Measurements from ENCODE around the gene GPC4.
A peak's percentile ranks its signal among the peaks of the same experiment; 100 is the strongest.
"Not testable (repeated sequence)": the region's sequence is repeated elsewhere in the genome, so short reads cannot be mapped to it uniquely, and the experiment has no call there.

GPC4 gene

DNA sequence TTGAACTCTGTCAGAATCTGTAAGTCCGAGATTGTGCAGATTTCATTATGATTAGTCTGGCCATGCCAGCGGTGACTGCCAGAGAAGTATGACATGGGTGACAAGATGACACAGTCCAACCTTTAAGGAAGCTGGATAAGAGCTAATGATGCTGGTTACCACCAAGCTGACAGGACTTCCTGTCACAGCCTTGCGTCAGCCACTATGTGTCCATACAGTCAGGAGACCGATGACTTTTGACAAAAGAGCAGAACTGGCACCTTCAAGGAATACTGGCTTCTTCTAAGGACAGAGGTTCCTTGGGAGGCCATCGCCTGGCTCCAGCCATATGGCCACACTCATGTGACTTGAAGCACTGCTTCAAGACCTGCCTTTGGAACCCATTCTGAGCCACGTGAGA is 129.9 kb downstream of the GPC4 start:
- ChIA-PET POLR2A (no interaction called here), CTCF (interaction anchor here (0.6 kb wide), 1 partner anchor 14 kb away, joined by 3 read pairs; no protein-coding TSS in a partner anchor)
- Histone ChIP-seq H3K4me3 (ENCODE audit: low read depth, low read length) (no peak overlapping the region), H3K27ac (ENCODE audit: extremely low read depth, low read depth, low read length) (no peak overlapping the region), H3K36me3 (ENCODE audit: control insufficient read depth in 2 of 2, insufficient read depth in 1 of 2, low read length in 2 of 2) (no peaks in the 10 kb centered on the region), H3K9me3 (ENCODE audit: control insufficient read depth, insufficient read depth, low read depth, low read length) (no peaks in the 10 kb centered on the region; the same call in 1 of the 2 replicates), H3K4me1 (ENCODE audit: control insufficient read depth, insufficient read depth, low read length) (no peaks in the 10 kb centered on the region)
- TF ChIP-seq ZNF837 (tag by site-specific recombination; IDR thresholded peaks at IDR 0.05): no peak
- TF ChIP-seq PBX3 (CRISPR knock-in tag; IDR thresholded peaks at IDR 0.05): no peak
- TF ChIP-seq ZBTB8A (tag by site-specific recombination; IDR thresholded peaks at IDR 0.05): no peak
- TF ChIP-seq ZNF610 (tag by site-specific recombination; IDR thresholded peaks at IDR 0.05; ENCODE audit: borderline replicate concordance): no peak

GRCh38 chrX:133279112-133279730 is 136.1 kb downstream of the GPC4 start:
- CTCF ChIA-PET; H3K4me1 ChIP-seq (ENCODE audit: control insufficient read depth, insufficient read depth, low read length); POLR2A ChIA-PET; H3K27ac ChIP-seq (ENCODE audit: extremely low read depth, low read depth, low read length); H3K36me3 ChIP-seq (ENCODE audit: control insufficient read depth in 2 of 2, insufficient read depth in 1 of 2, low read length in 2 of 2); H3K9me3 ChIP-seq (ENCODE audit: control insufficient read depth, insufficient read depth, low read depth, low read length); H3K4me3 ChIP-seq (ENCODE audit: low read depth, low read length): not testable (repeated sequence)

- Histone ChIP-seq H3K36me3 (ENCODE audit: control insufficient read depth in 2 of 2, insufficient read depth in 1 of 2, low read length in 2 of 2) (no peaks in the 10 kb centered on the region), H3K4me1 (ENCODE audit: control insufficient read depth, insufficient read depth, low read length) (no peaks in the 10 kb centered on the region), H3K4me3 (ENCODE audit: low read depth, low read length) (no peak overlapping the region), H3K27ac (ENCODE audit: extremely low read depth, low read depth, low read length) (no peak overlapping the region), H3K9me3 (ENCODE audit: control insufficient read depth, insufficient read depth, low read depth, low read length) (no peaks in the 10 kb centered on the region)
- ChIA-PET POLR2A (no interaction called here), CTCF (no interaction called here)
- TF ChIP-seq ZNF677 (tag by site-specific recombination; IDR thresholded peaks at IDR 0.05) (no peak), ZNF600 (tag by site-specific recombination; IDR thresholded peaks at IDR 0.05) (no peak), ZNF830 (tag by site-specific recombination; IDR thresholded peaks at IDR 0.05; ENCODE audit: low read depth) (no peak), ZNF37A (tag by site-specific recombination; IDR thresholded peaks at IDR 0.05) (no peak), ZNF280D (tag by site-specific recombination; IDR thresholded peaks at IDR 0.05) (no peak)
These were observed 142.1 kb downstream of the GPC4 start for GRCh38 chrX:133273180-133273579.

DNA sequence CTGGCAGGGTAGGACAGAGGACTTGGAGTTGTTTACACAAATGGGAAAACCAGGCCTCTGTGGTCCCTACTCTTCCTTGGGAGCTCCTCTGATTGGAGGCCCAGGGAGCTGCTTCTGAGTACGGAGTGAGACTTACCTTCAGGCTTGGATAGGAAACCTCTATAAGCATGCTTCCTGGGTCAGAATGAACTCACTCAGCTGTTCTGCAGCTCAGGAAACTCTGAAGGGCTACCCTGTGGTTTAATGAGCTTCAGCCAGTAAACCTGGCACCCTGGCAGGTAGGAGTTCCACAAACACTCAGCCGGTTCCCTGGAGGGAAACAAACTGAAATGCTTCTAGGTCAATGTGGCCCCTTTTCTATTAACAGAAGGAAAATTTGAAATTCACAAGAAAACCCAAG is 146.1 kb downstream of the GPC4 start:
- Histone ChIP-seq H3K9me3 (ENCODE audit: control insufficient read depth, insufficient read depth, low read depth, low read length) (no peaks in the 10 kb centered on the region), H3K36me3 (ENCODE audit: control insufficient read depth in 2 of 2, insufficient read depth in 1 of 2, low read length in 2 of 2) (no peaks in the 10 kb centered on the region), H3K4me1 (ENCODE audit: control insufficient read depth, insufficient read depth, low read length) (no peaks in the 10 kb centered on the region), H3K27ac (ENCODE audit: extremely low read depth, low read depth, low read length) (no peak overlapping the region), H3K4me3 (ENCODE audit: low read depth, low read length) (no peak overlapping the region)
- TF ChIP-seq ZNF677 (tag by site-specific recombination; IDR thresholded peaks at IDR 0.05): no peak
- TF ChIP-seq ZIC2 (tag by site-specific recombination; IDR thresholded peaks at IDR 0.05): peak; percentile 79
- CTCF ChIA-PET: no interaction called here
- POLR2A ChIA-PET: no interaction called here

- no peaks in the 10 kb centered on the region for H3K4me1 ChIP-seq (ENCODE audit: control insufficient read depth, insufficient read depth, low read length)
- TF ChIP-seq ZNF223 (tag by site-specific recombination; IDR thresholded peaks at IDR 0.05) (no peak), KLF16 (tag by site-specific recombination; IDR thresholded peaks at IDR 0.05) (no peak), ZNF610 (tag by site-specific recombination; IDR thresholded peaks at IDR 0.05; ENCODE audit: borderline replicate concordance) (no peak), ZNF114 (tag by site-specific recombination; IDR thresholded peaks at IDR 0.05) (no peak), ZNF600 (tag by site-specific recombination; IDR thresholded peaks at IDR 0.05) (no peak), ZNF248 (tag by site-specific recombination; IDR thresholded peaks at IDR 0.05) (no peak), ZNF555 (tag by site-specific recombination; conservative IDR thresholded peaks at IDR 0.05) (no peak), ZNF76 (tag by site-specific recombination; IDR thresholded peaks at IDR 0.05; ENCODE audit: borderline replicate concordance, low read depth) (no peak), ZNF184 (tag by site-specific recombination; IDR thresholded peaks at IDR 0.05) (no peak), ZNF23 (tag by site-specific recombination; IDR thresholded peaks at IDR 0.05; ENCODE audit: borderline replicate concordance) (no peak), OVOL3 (tag by site-specific recombination; IDR thresholded peaks at IDR 0.05) (no peak), SALL2 (tag by site-specific recombination; IDR thresholded peaks at IDR 0.05; ENCODE audit: borderline replicate concordance) (no peak)
- H3K4me3 ChIP-seq (ENCODE audit: low read depth, low read length): no peak overlapping the region
- H3K36me3 ChIP-seq (ENCODE audit: control insufficient read depth in 2 of 2, insufficient read depth in 1 of 2, low read length in 2 of 2): no peaks in the 10 kb centered on the region
- POLR2A ChIA-PET: no interaction called here
- no peaks in the 10 kb centered on the region for H3K9me3 ChIP-seq (ENCODE audit: control insufficient read depth, insufficient read depth, low read depth, low read length)
- CTCF ChIA-PET: no interaction called here
- H3K27ac ChIP-seq (ENCODE audit: extremely low read depth, low read depth, low read length): no peak overlapping the region
These were observed 147.7 kb downstream of the GPC4 start for GRCh38 chrX:133267621-133268020.

Data from HEK293 (cell line).